ENCODE measurements around the gene JDP2. TPM values are rescaled to one million over a fixed set of nuclear protein-coding genes. Genes with fewer than 3 reads are reported as not detected.

The JDP2 gene
- total RNA-seq, 1 donor from 2014 or later: 43.5 TPM

DNA sequence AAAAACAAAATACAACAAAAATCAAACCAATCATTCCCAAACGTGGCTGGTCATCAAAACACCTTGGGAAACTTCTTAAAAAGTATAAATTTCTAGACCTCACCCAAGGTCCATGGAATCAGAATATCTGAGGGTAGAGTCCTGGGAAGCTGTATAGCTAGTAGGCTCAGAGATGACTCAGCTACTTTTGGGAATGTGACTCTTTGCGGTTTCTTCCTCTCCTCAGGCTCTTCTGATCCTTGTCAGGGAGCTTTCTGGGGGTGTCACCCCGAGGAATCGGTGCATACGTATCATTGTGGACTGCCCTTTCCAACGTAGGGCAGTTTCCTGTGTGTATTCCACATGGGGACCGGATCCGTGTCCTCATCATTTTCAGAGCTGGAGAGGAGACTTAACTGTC is 14.8 kb downstream of the JDP2 start:
- no peak overlapping the region for H3K4me3 ChIP-seq (ENCODE audit: low read depth, low read length)
- TF ChIP-seq, protein P1, sequence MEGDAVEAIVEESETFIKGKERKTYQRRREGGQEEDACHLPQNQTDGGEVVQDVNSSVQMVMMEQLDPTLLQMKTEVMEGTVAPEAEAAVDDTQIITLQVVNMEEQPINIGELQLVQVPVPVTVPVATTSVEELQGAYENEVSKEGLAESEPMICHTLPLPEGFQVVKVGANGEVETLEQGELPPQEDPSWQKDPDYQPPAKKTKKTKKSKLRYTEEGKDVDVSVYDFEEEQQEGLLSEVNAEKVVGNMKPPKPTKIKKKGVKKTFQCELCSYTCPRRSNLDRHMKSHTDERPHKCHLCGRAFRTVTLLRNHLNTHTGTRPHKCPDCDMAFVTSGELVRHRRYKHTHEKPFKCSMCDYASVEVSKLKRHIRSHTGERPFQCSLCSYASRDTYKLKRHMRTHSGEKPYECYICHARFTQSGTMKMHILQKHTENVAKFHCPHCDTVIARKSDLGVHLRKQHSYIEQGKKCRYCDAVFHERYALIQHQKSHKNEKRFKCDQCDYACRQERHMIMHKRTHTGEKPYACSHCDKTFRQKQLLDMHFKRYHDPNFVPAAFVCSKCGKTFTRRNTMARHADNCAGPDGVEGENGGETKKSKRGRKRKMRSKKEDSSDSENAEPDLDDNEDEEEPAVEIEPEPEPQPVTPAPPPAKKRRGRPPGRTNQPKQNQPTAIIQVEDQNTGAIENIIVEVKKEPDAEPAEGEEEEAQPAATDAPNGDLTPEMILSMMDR (IDR thresholded peaks at IDR 0.05; ENCODE audit: insufficient read depth, low read length, poor library complexity, severe bottlenecking): no peak
- H3K36me3 ChIP-seq (ENCODE audit: control insufficient read depth, insufficient read depth, low read length): no peaks in the 10 kb centered on the region
- DNase-seq (ENCODE audit: low read depth): no peak
- H3K27me3 ChIP-seq (ENCODE audit: control insufficient read depth, insufficient read depth, low read length): no peaks in the 10 kb centered on the region

DNA sequence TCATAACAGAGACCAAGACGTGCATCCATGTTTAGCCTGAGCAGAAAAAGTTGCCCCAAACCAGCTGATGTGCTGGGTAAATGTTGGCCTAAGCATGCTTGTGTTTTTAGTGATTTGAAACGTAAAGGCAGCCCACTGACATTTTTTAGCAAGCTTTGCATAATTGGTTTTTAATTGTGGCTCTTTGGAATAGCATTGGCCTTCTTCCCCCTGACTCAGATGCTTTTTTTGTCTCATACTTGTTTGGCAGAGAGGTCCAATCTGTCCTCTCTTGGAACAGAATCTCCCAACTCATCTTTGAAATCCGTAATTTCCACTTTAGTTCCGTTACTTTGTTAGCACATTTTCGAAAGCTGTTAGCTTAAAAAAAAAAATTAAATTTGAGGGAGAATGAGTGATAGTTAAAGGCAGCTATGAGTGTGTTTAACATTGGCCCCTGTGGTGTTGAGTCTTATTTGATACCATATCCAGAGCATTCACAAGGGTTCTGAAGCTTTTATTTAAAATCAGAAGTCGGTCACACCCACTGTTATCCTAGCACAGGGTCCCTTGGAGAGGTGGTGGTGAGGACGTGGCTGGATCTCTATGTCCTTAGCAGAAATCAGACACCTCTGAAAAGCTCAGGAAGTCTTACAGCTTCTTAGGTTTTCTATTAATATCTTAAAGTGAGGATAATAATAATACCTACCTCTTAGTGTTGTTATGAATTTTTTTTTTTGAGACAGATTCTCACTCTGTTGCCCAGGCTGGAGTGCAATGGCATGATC is 15.6 kb downstream of the JDP2 start:
- TF ChIP-seq, protein P1 (IDR thresholded peaks at IDR 0.05; ENCODE audit: insufficient read depth, low read length, poor library complexity, severe bottlenecking): no peak
- H3K4me3 ChIP-seq (ENCODE audit: low read depth, low read length): no peak overlapping the region
- no peaks in the 10 kb centered on the region for H3K27me3 ChIP-seq (ENCODE audit: control insufficient read depth, insufficient read depth, low read length)
- H3K36me3 ChIP-seq (ENCODE audit: control insufficient read depth, insufficient read depth, low read length): no peaks in the 10 kb centered on the region
- DNase-seq (ENCODE audit: low read depth): no peak

DNA sequence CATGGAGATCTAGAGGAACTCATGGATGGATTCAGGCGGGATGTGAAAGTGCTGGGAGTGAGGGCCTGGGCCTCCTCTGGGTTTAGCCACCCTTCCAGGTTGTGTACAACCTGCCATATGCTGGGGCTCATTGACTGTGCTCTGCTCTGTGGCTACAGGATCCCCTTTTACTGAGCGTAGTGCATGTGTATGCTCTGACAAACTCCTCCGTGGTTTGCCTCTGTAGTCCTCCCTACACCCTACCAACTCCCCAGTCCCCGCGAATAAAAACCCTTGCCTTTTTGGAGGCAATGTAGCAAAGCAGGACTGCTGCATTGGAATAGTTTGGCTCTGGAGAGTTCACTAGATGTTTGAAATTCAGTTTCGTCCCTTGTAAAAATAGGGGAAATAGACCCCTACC is 17.4 kb downstream of the JDP2 start:
- TF ChIP-seq, protein P1 (IDR thresholded peaks at IDR 0.05; ENCODE audit: insufficient read depth, low read length, poor library complexity, severe bottlenecking): no peak
- no peaks in the 10 kb centered on the region for H3K27me3 ChIP-seq (ENCODE audit: control insufficient read depth, insufficient read depth, low read length)
- DNase-seq (ENCODE audit: low read depth): no peak
- H3K36me3 ChIP-seq (ENCODE audit: control insufficient read depth, insufficient read depth, low read length): no peaks in the 10 kb centered on the region
- no peak overlapping the region for H3K4me3 ChIP-seq (ENCODE audit: low read depth, low read length)

DNA sequence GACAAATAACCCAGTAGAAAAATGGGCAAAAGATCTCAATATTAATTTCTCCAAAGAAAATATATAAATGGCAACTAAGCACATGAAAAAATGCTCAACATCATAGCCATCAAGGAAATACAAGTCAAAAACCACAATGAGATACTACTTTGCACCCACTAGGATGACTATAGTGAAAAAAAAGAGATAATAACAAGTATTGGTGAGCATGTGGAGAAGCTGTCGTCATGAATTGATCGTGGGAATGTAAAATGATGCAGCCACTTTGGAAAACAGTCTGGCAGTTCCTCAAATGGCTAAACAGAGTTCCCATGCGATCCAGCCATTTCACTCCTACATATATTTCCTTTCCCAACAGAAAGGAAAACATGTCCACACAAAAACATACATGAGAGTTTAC is 18.1 kb downstream of the JDP2 start:
- DNase-seq (ENCODE audit: low read depth): no peak
- no peak overlapping the region for H3K4me3 ChIP-seq (ENCODE audit: low read depth, low read length)
- TF ChIP-seq, protein P1 (IDR thresholded peaks at IDR 0.05; ENCODE audit: insufficient read depth, low read length, poor library complexity, severe bottlenecking): no peak
- H3K27me3 ChIP-seq (ENCODE audit: control insufficient read depth, insufficient read depth, low read length): no peaks in the 10 kb centered on the region
- no peaks in the 10 kb centered on the region for H3K36me3 ChIP-seq (ENCODE audit: control insufficient read depth, insufficient read depth, low read length)

DNA sequence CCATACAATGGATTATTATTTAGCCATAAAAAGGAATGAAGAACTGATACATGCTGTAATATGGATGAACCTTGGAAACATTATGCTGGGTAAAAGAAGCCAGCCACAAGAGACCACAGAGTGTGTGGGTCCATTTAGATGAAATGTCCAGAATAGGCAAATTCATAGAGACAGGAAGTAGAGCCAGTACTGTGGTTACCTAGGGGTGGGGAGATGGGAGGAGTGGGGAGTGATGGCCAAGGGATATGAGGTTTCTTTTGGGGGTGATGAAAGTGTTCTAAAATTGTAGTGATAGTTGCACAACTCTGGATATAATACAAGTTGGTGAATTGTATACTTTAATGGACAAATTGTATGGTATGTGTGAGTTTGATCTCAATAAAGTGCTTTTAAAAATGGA is 18.6 kb downstream of the JDP2 start:
- DNase-seq (ENCODE audit: low read depth): no peak
- Histone ChIP-seq H3K27me3 (ENCODE audit: control insufficient read depth, insufficient read depth, low read length) (no peaks in the 10 kb centered on the region), H3K36me3 (ENCODE audit: control insufficient read depth, insufficient read depth, low read length) (no peaks in the 10 kb centered on the region), H3K4me3 (ENCODE audit: low read depth, low read length) (no peak overlapping the region)
- TF ChIP-seq, protein P1 (IDR thresholded peaks at IDR 0.05; ENCODE audit: insufficient read depth, low read length, poor library complexity, severe bottlenecking): no peak

DNA sequence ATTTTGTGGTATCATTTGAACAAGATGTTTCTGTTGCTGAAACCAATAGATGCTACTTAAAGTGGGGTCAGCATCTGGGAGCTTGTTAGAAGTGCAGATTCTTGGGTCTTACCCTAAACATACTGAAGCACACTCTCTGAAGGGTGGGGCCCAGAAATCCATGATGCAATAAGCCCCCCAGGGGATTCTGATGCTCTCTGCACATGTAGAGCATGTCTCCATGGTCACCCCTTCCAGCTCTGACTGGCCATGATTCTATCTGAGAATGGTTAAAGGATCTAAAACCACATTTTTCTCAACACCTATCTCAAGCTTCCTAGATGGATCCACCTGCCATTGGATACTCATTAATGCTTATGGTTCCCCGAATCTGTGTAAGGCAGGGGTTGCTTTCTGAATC is 20.4 kb downstream of the JDP2 start:
- Histone ChIP-seq H3K27me3 (ENCODE audit: control insufficient read depth, insufficient read depth, low read length) (no peaks in the 10 kb centered on the region), H3K4me3 (ENCODE audit: low read depth, low read length) (no peak overlapping the region), H3K36me3 (ENCODE audit: control insufficient read depth, insufficient read depth, low read length) (no peaks in the 10 kb centered on the region)
- TF ChIP-seq, protein P1 (IDR thresholded peaks at IDR 0.05; ENCODE audit: insufficient read depth, low read length, poor library complexity, severe bottlenecking): no peak
- DNase-seq (ENCODE audit: low read depth): no peak
